ACC112 (cell line): ENCODE data around the gene CDC27.

Experiments used
- H2AFZ ChIP-seq: fragments of 200-600 bp; sonication (generic); one replicate; pipeline ENCODE4 v1.6.0; 2017; ENCODE audit warnings: antibody characterized with exemption, low read length; ENCODE audit not compliant: unreplicated experiment
- H3K27ac ChIP-seq: fragments of 200-600 bp; sonication (generic); 2 replicates; pipeline ENCODE4 v1.5.1; 2014; ENCODE audit warnings: low read depth, mild to moderate bottlenecking, antibody characterized with exemption, low read length, moderate library complexity
- H3K27me3 ChIP-seq: fragments of 200-600 bp; sonication (generic); 2 replicates; pipeline ENCODE4 v1.6.1; 2014; ENCODE audit warnings: mild to moderate bottlenecking, antibody characterized with exemption, low read length, moderate library complexity, mixed read lengths; ENCODE audit not compliant: insufficient read depth
- H3K36me3 ChIP-seq: fragments of 200-600 bp; sonication (generic); 2 replicates; pipeline ENCODE4 v1.6.1; 2016; ENCODE audit warnings: mild to moderate bottlenecking, antibody characterized with exemption, low read length, moderate library complexity, mixed read lengths; ENCODE audit not compliant: insufficient read depth
- H3K4me1 ChIP-seq: fragments of 200-600 bp; sonication (generic); one replicate; pipeline ENCODE4 v1.6.1; 2016; ENCODE audit warnings: low read length, mixed read lengths; ENCODE audit not compliant: insufficient read depth, unreplicated experiment, control insufficient read depth
- H3K4me3 ChIP-seq: fragments of 200-600 bp; sonication (generic); 2 replicates; pipeline ENCODE4 v1.5.1; 2014; ENCODE audit warnings: mild to moderate bottlenecking, low read depth, low read length
- H3K79me2 ChIP-seq: fragments of 200-600 bp; sonication (generic); one replicate; pipeline ENCODE4 v1.6.0; 2016; ENCODE audit warnings: low read length; ENCODE audit not compliant: control insufficient read depth, unreplicated experiment, insufficient read depth

The CDC27 gene

GRCh38 chr17:47188876-47189731, at the start of gene CDC27:
Gene CDC27, minus strand, starts transcription at chr17:47189295. Its CDS starts 123 bp downstream, at chr17:47189172.
- peaks cover 18% of the 10 kb centered on the region for H3K4me1 ChIP-seq
- H3K27ac ChIP-seq = peak within 1 kb of the TSS; percentile 91

GRCh38 chr17:47238321-47239010, 49.4 kb upstream of the CDC27 start:
- no peaks in the 10 kb centered on the region for H3K27me3 ChIP-seq
- H3K4me1 ChIP-seq = peaks cover 18% of the 10 kb centered on the region
- no peaks in the 10 kb centered on the region for H3K36me3 ChIP-seq
- no peak overlapping the region for H3K4me3 ChIP-seq
- no peak overlapping the region for H2AFZ ChIP-seq
- no peaks in the 10 kb centered on the region for H3K79me2 ChIP-seq
- H3K27ac ChIP-seq = no peak overlapping the region; the same call in 1 of the 2 replicates

More at GRCh38 chr17:47188876-47189731, at the start of gene CDC27:
- H3K27me3 ChIP-seq = no peaks in the 10 kb centered on the region
- H2AFZ ChIP-seq = peak within 1 kb of the TSS; percentile 66
- no peaks in the 10 kb centered on the region for H3K36me3 ChIP-seq
- H3K4me3 ChIP-seq = peak within 1 kb of the TSS; percentile 86
- peaks cover 50% of the 10 kb centered on the region for H3K79me2 ChIP-seq

- H3K79me2 ChIP-seq = no peaks in the 10 kb centered on the region
Measured at GRCh38 chr17:47237841-47238240, 48.7 kb upstream of the CDC27 start.

GRCh38 chr17:47235923-47236322, 46.8 kb upstream of the CDC27 start:
- H3K4me1 ChIP-seq = peaks cover 17% of the 10 kb centered on the region
- H2AFZ ChIP-seq = no peak overlapping the region
- no peak overlapping the region for H3K27ac ChIP-seq
- H3K4me3 ChIP-seq = no peak overlapping the region
- H3K36me3 ChIP-seq = no peaks in the 10 kb centered on the region
- no peaks in the 10 kb centered on the region for H3K27me3 ChIP-seq
- no peaks in the 10 kb centered on the region for H3K79me2 ChIP-seq

More at GRCh38 chr17:47237841-47238240, 48.7 kb upstream of the CDC27 start:
- no peak overlapping the region for H3K4me3 ChIP-seq
- H3K36me3 ChIP-seq = no peaks in the 10 kb centered on the region
- H2AFZ ChIP-seq = no peak overlapping the region
- H3K27ac ChIP-seq = no peak overlapping the region
- peaks cover 18% of the 10 kb centered on the region for H3K4me1 ChIP-seq
- H3K27me3 ChIP-seq = no peaks in the 10 kb centered on the region

GRCh38 chr17:47235506-47235905, 46.4 kb upstream of the CDC27 start:
- H3K79me2 ChIP-seq = no peaks in the 10 kb centered on the region
- peaks cover 16% of the 10 kb centered on the region for H3K4me1 ChIP-seq
- H3K27ac ChIP-seq = no peak overlapping the region

GRCh38 chr17:47232465-47232864, 43.4 kb upstream of the CDC27 start:
- Histone ChIP-seq H3K36me3 (no peaks in the 10 kb centered on the region), H3K27me3 (no peaks in the 10 kb centered on the region), H3K79me2 (no peaks in the 10 kb centered on the region), H3K4me1 (peaks cover 15% of the 10 kb centered on the region), H3K4me3 (no peak overlapping the region), H2AFZ (no peak overlapping the region), H3K27ac (no peak overlapping the region)

More at GRCh38 chr17:47235506-47235905, 46.4 kb upstream of the CDC27 start:
- no peaks in the 10 kb centered on the region for H3K27me3 ChIP-seq
- H3K36me3 ChIP-seq = no peaks in the 10 kb centered on the region
- H3K4me3 ChIP-seq = no peak overlapping the region
- H2AFZ ChIP-seq = no peak overlapping the region

GRCh38 chr17:47231866-47232265, 42.8 kb upstream of the CDC27 start:
- H2AFZ ChIP-seq = no peak overlapping the region
- H3K4me1 ChIP-seq = peaks cover 15% of the 10 kb centered on the region
- H3K36me3 ChIP-seq = no peaks in the 10 kb centered on the region
- H3K27me3 ChIP-seq = no peaks in the 10 kb centered on the region
- no peak overlapping the region for H3K4me3 ChIP-seq
- no peaks in the 10 kb centered on the region for H3K79me2 ChIP-seq
- no peak overlapping the region for H3K27ac ChIP-seq

GRCh38 chr17:47231334-47231733, 42.2 kb upstream of the CDC27 start:
- H3K79me2 ChIP-seq = no peaks in the 10 kb centered on the region
- H3K4me1 ChIP-seq = peaks cover 16% of the 10 kb centered on the region
- no peaks in the 10 kb centered on the region for H3K36me3 ChIP-seq
- H3K27me3 ChIP-seq = no peaks in the 10 kb centered on the region
- no peak overlapping the region for H3K4me3 ChIP-seq
- no peak overlapping the region for H3K27ac ChIP-seq
- no peak overlapping the region for H2AFZ ChIP-seq

GRCh38 chr17:47230864-47231263, 41.8 kb upstream of the CDC27 start:
- H3K36me3 ChIP-seq = no peaks in the 10 kb centered on the region
- H3K27me3 ChIP-seq = no peaks in the 10 kb centered on the region
- H3K4me3 ChIP-seq = no peak overlapping the region
- no peaks in the 10 kb centered on the region for H3K79me2 ChIP-seq
- H2AFZ ChIP-seq = no peak overlapping the region
- H3K27ac ChIP-seq = peak overlapping the region; percentile 82; the same call in 1 of the 2 replicates
- peaks cover 21% of the 10 kb centered on the region for H3K4me1 ChIP-seq

- H2AFZ ChIP-seq = peak overlapping the region; percentile 90
- H3K4me3 ChIP-seq = peak overlapping the region; percentile 71
- no peaks in the 10 kb centered on the region for H3K36me3 ChIP-seq
- no peaks in the 10 kb centered on the region for H3K79me2 ChIP-seq
- H3K4me1 ChIP-seq = peaks cover 31% of the 10 kb centered on the region
- no peaks in the 10 kb centered on the region for H3K27me3 ChIP-seq
- H3K27ac ChIP-seq = peak overlapping the region; percentile 82
Measured at GRCh38 chr17:47229535-47230443, 40.7 kb upstream of the CDC27 start.
